Vagina (tissue), 2 donors: ENCODE results near the gene SH2D6.
A peak's percentile ranks its signal among the peaks of the same experiment; 100 is the strongest.

Experiments
- POLR2AphosphoS5 ChIP-seq, 2 donors: sonication (generic); formaldehyde crosslinking; IDR thresholded peaks; one replicate each; pipeline ENCODE4 v1.9.0; 2017; ENCODE audit warnings: antibody characterized with exemption in 2 of 2, mild to moderate bottlenecking in 2 of 2, low read depth in 1 of 2; ENCODE audit not compliant: insufficient read depth in 1 of 2
- TF ChIP-seq, protein P1 (sequence below), 3 experiments: fragments of 450-650 bp in 2 of 3; fragments of 200-600 bp in 1 of 3; sonication (generic) in 1 of 3; IDR thresholded peaks; one replicate each; pipeline ENCODE4 v1.5.1; 2017 to 2019; ENCODE audit warnings: antibody characterized with exemption in 3 of 3, mild to moderate bottlenecking in 2 of 3, moderate library complexity in 2 of 3

DNA sequence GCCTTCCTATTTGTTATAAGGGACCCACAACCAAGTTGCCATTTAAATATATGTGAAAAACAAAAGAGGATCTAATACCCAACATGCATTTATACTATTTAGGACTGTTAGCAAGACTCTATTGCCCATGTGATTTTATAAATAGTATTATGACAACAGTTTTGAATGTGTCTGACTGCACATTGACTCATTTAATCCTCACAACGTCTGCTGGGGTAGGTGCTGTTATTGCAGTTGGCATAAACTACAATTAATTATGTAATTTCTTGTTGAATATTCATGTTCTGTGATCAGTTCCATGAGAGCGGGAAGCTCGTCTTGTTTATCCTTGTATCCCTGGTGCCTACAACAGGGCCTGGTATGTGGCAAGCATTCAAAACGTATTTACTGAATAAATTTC lies 53.7 kb downstream of the SH2D6 start:
- TF ChIP-seq, protein P1, sequence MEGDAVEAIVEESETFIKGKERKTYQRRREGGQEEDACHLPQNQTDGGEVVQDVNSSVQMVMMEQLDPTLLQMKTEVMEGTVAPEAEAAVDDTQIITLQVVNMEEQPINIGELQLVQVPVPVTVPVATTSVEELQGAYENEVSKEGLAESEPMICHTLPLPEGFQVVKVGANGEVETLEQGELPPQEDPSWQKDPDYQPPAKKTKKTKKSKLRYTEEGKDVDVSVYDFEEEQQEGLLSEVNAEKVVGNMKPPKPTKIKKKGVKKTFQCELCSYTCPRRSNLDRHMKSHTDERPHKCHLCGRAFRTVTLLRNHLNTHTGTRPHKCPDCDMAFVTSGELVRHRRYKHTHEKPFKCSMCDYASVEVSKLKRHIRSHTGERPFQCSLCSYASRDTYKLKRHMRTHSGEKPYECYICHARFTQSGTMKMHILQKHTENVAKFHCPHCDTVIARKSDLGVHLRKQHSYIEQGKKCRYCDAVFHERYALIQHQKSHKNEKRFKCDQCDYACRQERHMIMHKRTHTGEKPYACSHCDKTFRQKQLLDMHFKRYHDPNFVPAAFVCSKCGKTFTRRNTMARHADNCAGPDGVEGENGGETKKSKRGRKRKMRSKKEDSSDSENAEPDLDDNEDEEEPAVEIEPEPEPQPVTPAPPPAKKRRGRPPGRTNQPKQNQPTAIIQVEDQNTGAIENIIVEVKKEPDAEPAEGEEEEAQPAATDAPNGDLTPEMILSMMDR (IDR thresholded peaks at IDR 0.05): no peak
- peak in 1 of 2 donors; percentile 14 for TF ChIP-seq POLR2AphosphoS5 (IDR thresholded peaks at IDR 0.05; ENCODE audit: insufficient read depth in 1 of 2, low read depth in 1 of 2)
